AG20443 (cell line): ENCODE measurements around the gene ZNG1E.
"Not testable (repeated sequence)": the region's sequence is repeated elsewhere in the genome, so short reads cannot be mapped to it uniquely, and the experiment has no call there.

Experiments used
- DNase-seq: peaks from one replicate; pipeline ENCODE4 v3.0.0; 2012; ENCODE audit warnings: low spot score, mixed read lengths

The ZNG1E gene

GRCh38 chr9:65675589-65676021, at the start of gene ZNG1E:
Gene ZNG1E (plus strand): TSS chr9:65675928. CDS start chr9:65675977, 49 bp downstream.
- DNase-seq, result not testable (repeated sequence)

GRCh38 chr9:65673579-65673978, 2.1 kb upstream of the ZNG1E start:
- DNase-seq, result not testable (repeated sequence)

- not testable (repeated sequence) for DNase-seq
Observed at GRCh38 chr9:65675018-65675417, 710 bp upstream of the ZNG1E start.

- DNase-seq, result not testable (repeated sequence)
Observed at GRCh38 chr9:65676389-65676788, 661 bp downstream of the ZNG1E start.

- not testable (repeated sequence) for DNase-seq
Observed at GRCh38 chr9:65678533-65678932, 2.8 kb downstream of the ZNG1E start.

GRCh38 chr9:65703550-65703949, 27.8 kb downstream of the ZNG1E start:
- not testable (repeated sequence) for DNase-seq

GRCh38 chr9:65714445-65714844, 38.7 kb downstream of the ZNG1E start:
- DNase-seq, result not testable (repeated sequence)

- not testable (repeated sequence) for DNase-seq
Observed at GRCh38 chr9:65737096-65737564, 61.4 kb downstream of the ZNG1E start, which contains the start of gene FOXD4L4. Gene FOXD4L4 (plus strand): TSS chr9:65737146. CDS start chr9:65737146, 0 bp downstream.

GRCh38 chr9:65738133-65738532, 62.4 kb downstream of the ZNG1E start:
- not testable (repeated sequence) for DNase-seq
